GM23248 (cell line): Measurements from ENCODE around the gene IGFL3. TPM values are rescaled to one million over a fixed set of nuclear protein-coding genes. Genes with fewer than 3 reads are reported as not detected.

Source experiments
- DNase-seq: peaks from one replicate; pipeline ENCODE4 v3.0.0-alpha.2; 2015
- H2AFZ ChIP-seq: fragments of 200-600 bp; sonication (generic); 2 replicates; pipeline ENCODE4 v1.6.1; 2016; ENCODE audit warnings: antibody characterized with exemption
- H3F3A ChIP-seq: fragments of 200-600 bp; sonication (generic); 2 replicates; pipeline ENCODE4 v1.6.1; 2016; ENCODE audit warnings: mild to moderate bottlenecking, antibody characterized with exemption, mixed run types; ENCODE audit not compliant: insufficient read depth
- H3K27ac ChIP-seq: fragments of 200-600 bp; sonication (generic); 2 replicates; pipeline ENCODE4 v1.5.1; 2016; ENCODE audit warnings: mild to moderate bottlenecking
- H3K27me3 ChIP-seq: fragments of 200-600 bp; sonication (generic); replicated peaks from 2 replicates; pipeline ENCODE4 v1.6.1; 2016; ENCODE audit warnings: mild to moderate bottlenecking; ENCODE audit not compliant: insufficient read depth
- H3K36me3 ChIP-seq: fragments of 200-600 bp; sonication (generic); 2 replicates; pipeline ENCODE4 v1.6.1; 2016; ENCODE audit warnings: low read depth, mild to moderate bottlenecking
- H3K4me1 ChIP-seq: fragments of 200-600 bp; sonication (generic); 2 replicates; pipeline ENCODE4 v1.6.1; 2016; ENCODE audit warnings: mild to moderate bottlenecking; ENCODE audit not compliant: insufficient read depth
- H3K4me2 ChIP-seq: fragments of 200-600 bp; sonication (generic); one replicate; pipeline ENCODE4 v1.6.1; 2016; ENCODE audit warnings: mild to moderate bottlenecking; ENCODE audit not compliant: unreplicated experiment
- H3K4me3 ChIP-seq: fragments of 200-600 bp; sonication (generic); 2 replicates; pipeline ENCODE4 v1.5.1; 2016; ENCODE audit warnings: mild to moderate bottlenecking
- H3K79me2 ChIP-seq: fragments of 200-600 bp; sonication (generic); 2 replicates; pipeline ENCODE4 v1.6.1; 2016; ENCODE audit warnings: mild to moderate bottlenecking; ENCODE audit not compliant: insufficient read depth
- H3K9ac ChIP-seq: fragments of 200-600 bp; sonication (generic); 2 replicates; pipeline ENCODE4 v1.6.1; 2016; ENCODE audit warnings: mild to moderate bottlenecking
- H3K9me2 ChIP-seq: fragments of 200-600 bp; sonication (generic); 2 replicates; pipeline ENCODE4 v1.6.1; 2016; ENCODE audit warnings: mixed run types, mild to moderate bottlenecking, moderate library complexity; ENCODE audit not compliant: insufficient read depth
- H3K9me3 ChIP-seq: fragments of 200-600 bp; sonication (generic); one replicate; pipeline ENCODE4 v1.6.1; 2017; ENCODE audit warnings: low read depth
- H4K20me1 ChIP-seq: fragments of 200-600 bp; sonication (generic); 2 replicates; pipeline ENCODE4 v1.6.0; 2016; ENCODE audit not compliant: insufficient read depth
- EZH2 ChIP-seq: fragments of 200-600 bp; sonication (generic); IDR thresholded peaks from 2 replicates; pipeline ENCODE4 v1.6.1; 2018; ENCODE audit warnings: antibody characterized with exemption, mild to moderate bottlenecking; ENCODE audit not compliant: insufficient read depth, poor library complexity, severe bottlenecking
- EZH2phosphoT487 ChIP-seq: fragments of 200-600 bp; sonication (generic); IDR thresholded peaks from 2 replicates; pipeline ENCODE4 v1.6.1; 2018; ENCODE audit warnings: antibody characterized with exemption, moderate library complexity, mild to moderate bottlenecking, low read depth; ENCODE audit not compliant: insufficient read depth
- WGBS, 2 experiments: methylation state at CpG; one replicate each; pipeline ENCODE4 v1.1.6; 2015 to 2017; ENCODE audit warnings: low lambda C conversion rate in 2 of 2, low coverage in 1 of 2; ENCODE audit errors: missing lambda C conversion rate in 2 of 2; 5-methylcytosine and 5-hydroxymethylcytosine counted together
- in situ Hi-C: fragments of 300-500 bp; cut with MboI; formaldehyde crosslinking; loops from 2 replicates; pipeline ENCODE4 v1.15.0; 2020
- polyA plus RNA-seq: library from polyadenylated mRNA; unstranded; fragments of >200 nt; fragmentation: Nextera tagmentation; extraction: Ambion mirVana; gene quantifications from 2 replicates; pipeline ENCODE4 v1.2.1, GENCODE V29; 2016
- total RNA-seq: library from RNA; depleted of rRNA; stranded (reverse); fragments of >200 nt; shearing (Covaris generic); gene quantifications from 2 replicates; pipeline ENCODE4 v1.2.3, GENCODE V29; 2014

The IGFL3 gene
- total and polyA plus RNA-seq, 2 experiments from 2014 or later = not detected

- Histone ChIP-seq H3K4me2 (no peak overlapping the region), H3K9me2 (no peaks in the 10 kb centered on the region), H3K27me3 (peaks cover 53% of the 10 kb centered on the region), H3K27ac (no peak overlapping the region), H3K4me1 (no peaks in the 10 kb centered on the region), H2AFZ (no peak overlapping the region), H3K4me3 (no peak overlapping the region), H3K9me3 (no peaks in the 10 kb centered on the region), H3F3A (no peaks in the 10 kb centered on the region), H4K20me1 (no peaks in the 10 kb centered on the region), H3K9ac (no peak overlapping the region), H3K79me2 (no peaks in the 10 kb centered on the region), H3K36me3 (no peaks in the 10 kb centered on the region)
- in situ Hi-C loops = no loop called here
- TF ChIP-seq EZH2 = no peak
- no peak for TF ChIP-seq EZH2phosphoT487
- DNase-seq = no peak
- WGBS, 2 experiments = 61 to 73% methylated on average over 7 of the region's 7 CpGs
These were observed 35.8 kb upstream of the IGFL3 start for GRCh38 chr19:46160233-46160775.

- no peak overlapping the region for H3K4me2 ChIP-seq
- H3K9ac ChIP-seq = no peak overlapping the region
- TF ChIP-seq EZH2 (no peak), EZH2phosphoT487 (no peak)
- no peak overlapping the region for H2AFZ ChIP-seq
- no peaks in the 10 kb centered on the region for H3F3A ChIP-seq
- H3K9me3 ChIP-seq = no peaks in the 10 kb centered on the region
- no peaks in the 10 kb centered on the region for H3K79me2 ChIP-seq
- WGBS, 2 experiments = 29 to 32% methylated on average over 4 of the region's 4 CpGs
- no peaks in the 10 kb centered on the region for H3K36me3 ChIP-seq
- peaks cover 55% of the 10 kb centered on the region for H3K27me3 ChIP-seq
- no peaks in the 10 kb centered on the region for H3K4me1 ChIP-seq
- no peak overlapping the region for H3K27ac ChIP-seq
- no peak overlapping the region for H3K4me3 ChIP-seq
- no peak for DNase-seq
- H4K20me1 ChIP-seq = no peaks in the 10 kb centered on the region
- no peaks in the 10 kb centered on the region for H3K9me2 ChIP-seq
- in situ Hi-C loops = no loop called here
These were observed 35.1 kb upstream of the IGFL3 start for GRCh38 chr19:46159418-46160232.

- Histone ChIP-seq H2AFZ (no peak overlapping the region), H3K9me2 (no peaks in the 10 kb centered on the region), H3K36me3 (no peaks in the 10 kb centered on the region), H4K20me1 (no peaks in the 10 kb centered on the region), H3K4me2 (no peak overlapping the region), H3K27me3 (peaks cover 72% of the 10 kb centered on the region), H3K4me1 (no peaks in the 10 kb centered on the region), H3K9me3 (no peaks in the 10 kb centered on the region), H3F3A (no peaks in the 10 kb centered on the region), H3K4me3 (no peak overlapping the region), H3K79me2 (no peaks in the 10 kb centered on the region), H3K9ac (no peak overlapping the region), H3K27ac (no peak overlapping the region)
- DNase-seq = no peak
- no peak for TF ChIP-seq EZH2phosphoT487
- TF ChIP-seq EZH2 = no peak
- WGBS, 2 experiments = 50 to 59% methylated on average over 3 of the region's 3 CpGs
- in situ Hi-C loops = no loop called here
These were observed 30.7 kb upstream of the IGFL3 start for GRCh38 chr19:46155237-46155636.

- H3K9me2 ChIP-seq = no peaks in the 10 kb centered on the region
- WGBS, 2 experiments = 67 to 80% methylated on average over 5 of the region's 5 CpGs
- H3K36me3 ChIP-seq = no peaks in the 10 kb centered on the region
- H3K27me3 ChIP-seq = peaks cover 65% of the 10 kb centered on the region
- no peak for DNase-seq
- no peaks in the 10 kb centered on the region for H3K79me2 ChIP-seq
- TF ChIP-seq EZH2 (no peak), EZH2phosphoT487 (no peak)
- H3K9ac ChIP-seq = no peak overlapping the region
- no peaks in the 10 kb centered on the region for H3F3A ChIP-seq
- H3K4me2 ChIP-seq = no peak overlapping the region
- H3K4me3 ChIP-seq = no peak overlapping the region
- H3K4me1 ChIP-seq = no peaks in the 10 kb centered on the region
- H3K9me3 ChIP-seq = no peaks in the 10 kb centered on the region
- in situ Hi-C loops = no loop called here
- no peaks in the 10 kb centered on the region for H4K20me1 ChIP-seq
- H2AFZ ChIP-seq = no peak overlapping the region
- H3K27ac ChIP-seq = no peak overlapping the region
These were observed 26.1 kb upstream of the IGFL3 start for GRCh38 chr19:46150606-46151005.
